Fibroblast of the conjunctiva (primary cell): ENCODE data around the gene MED1.
"Not testable (repeated sequence)": the region's sequence is repeated elsewhere in the genome, so short reads cannot be mapped to it uniquely, and the experiment has no call there.

ENCODE experiments used
- DNase-seq: peaks from one replicate; pipeline ENCODE4 v3.0.0-alpha.2; 2010; ENCODE audit warnings: low read depth

Gene MED1

GRCh38 chr17:39439868-39440267 is 11.2 kb downstream of the MED1 start:
- DNase-seq = not testable (repeated sequence)

DNA sequence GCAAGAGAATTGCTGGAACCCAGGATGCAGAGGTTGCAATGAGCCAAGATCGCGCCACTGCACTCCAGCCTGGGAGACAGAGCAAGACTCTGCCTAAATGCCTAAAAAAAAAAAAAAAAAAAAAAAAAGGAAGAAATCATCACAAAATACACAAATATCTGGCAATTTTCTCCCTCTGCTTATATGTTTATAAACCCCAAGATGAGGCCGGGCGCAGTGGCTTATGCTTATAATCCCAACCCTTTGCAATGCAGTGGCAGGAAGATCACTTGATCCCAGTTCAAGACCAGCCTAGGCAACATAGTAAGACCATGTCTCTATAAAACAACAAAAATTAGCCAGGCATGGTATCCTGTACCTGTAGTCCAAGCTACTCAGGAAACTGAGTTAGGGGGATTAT is 21.5 kb downstream of the MED1 start:
- DNase-seq = no peak

- no peak for DNase-seq
These were observed 34.9 kb downstream of the MED1 start for GRCh38 chr17:39416141-39416540.

GRCh38 chr17:39410279-39410678 is 40.8 kb downstream of the MED1 start:
- no peak for DNase-seq

DNA sequence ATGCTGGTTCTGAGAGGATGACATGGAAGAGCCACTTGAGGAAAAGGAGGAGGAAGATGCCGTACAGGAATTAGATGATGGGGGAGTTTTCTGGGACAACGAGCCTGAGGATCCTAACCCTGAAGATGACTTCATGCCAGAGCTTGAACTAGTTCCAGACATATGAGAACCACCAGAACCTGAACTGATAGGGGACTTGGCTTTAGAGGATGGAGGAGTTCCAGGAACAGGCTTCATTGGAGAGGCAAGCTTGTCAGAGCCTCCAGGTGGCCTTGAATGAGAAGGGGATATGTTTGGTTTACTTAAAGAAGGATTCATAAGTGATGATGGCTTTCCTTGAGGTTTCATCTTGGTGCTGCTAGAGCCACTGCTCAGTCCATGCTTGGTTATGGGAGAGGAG is 42.7 kb downstream of the MED1 start:
- no peak for DNase-seq

- DNase-seq = no peak
These were observed 44.1 kb downstream of the MED1 start for GRCh38 chr17:39406951-39407350.

GRCh38 chr17:39405436-39405835 is 45.6 kb downstream of the MED1 start:
- DNase-seq = no peak

DNA sequence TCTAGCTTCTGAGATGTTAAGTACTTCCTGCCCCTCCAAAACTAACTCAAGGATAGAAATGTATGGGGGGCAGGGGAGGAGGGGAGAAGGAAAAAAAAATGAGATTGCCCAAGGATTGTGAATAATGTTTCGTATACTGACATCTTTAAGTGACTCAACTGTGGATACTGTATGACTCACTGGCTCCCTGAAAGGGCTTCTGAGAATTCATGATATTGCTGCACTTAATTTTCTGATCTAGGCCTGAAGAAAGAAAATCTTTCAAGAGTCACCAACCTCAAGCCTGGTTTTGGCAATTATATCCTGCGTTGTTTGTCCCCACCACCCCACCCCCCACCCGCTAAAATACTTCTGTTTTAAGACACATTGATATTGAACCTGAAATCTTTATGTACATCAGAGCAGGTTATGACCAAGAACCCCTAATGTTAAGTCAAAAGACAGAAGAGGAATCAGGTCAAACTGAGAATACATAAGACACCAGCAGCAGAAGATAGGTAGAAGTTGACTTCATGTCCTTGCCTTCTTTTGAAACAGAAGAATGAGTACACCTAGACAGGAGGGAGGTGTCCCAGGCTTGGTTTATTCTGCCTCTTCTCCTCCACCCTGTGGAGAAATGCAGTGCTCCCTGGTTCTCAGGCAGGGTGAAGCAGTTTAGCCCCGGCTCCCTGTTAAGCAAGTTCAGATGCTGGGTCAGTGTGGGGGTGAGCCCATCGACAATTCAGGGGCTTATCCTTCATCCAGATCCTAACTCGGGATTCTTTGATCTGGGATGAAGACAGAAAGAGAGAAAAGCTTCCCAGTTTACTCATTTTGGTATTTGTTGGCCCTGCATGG is 46.3 kb downstream of the MED1 start:
- DNase-seq = peak; percentile 52

GRCh38 chr17:39402890-39403605 is 48.0 kb downstream of the MED1 start:
- DNase-seq = no peak

GRCh38 chr17:39402244-39402889 is 48.7 kb downstream of the MED1 start:
- DNase-seq = peak; percentile 89

- DNase-seq = peak; percentile 74
These were observed 49.4 kb downstream of the MED1 start, which contains the start of gene FBXL20 for GRCh38 chr17:39401412-39402243. TSS of gene FBXL20 (minus strand) at chr17:39401626. CDS start at chr17:39401402, 224 bp downstream.

GRCh38 chr17:39400547-39401411 is 50.3 kb downstream of the MED1 start:
- no peak for DNase-seq

- DNase-seq = no peak
These were observed 51.3 kb downstream of the MED1 start for GRCh38 chr17:39399791-39400190.

DNA sequence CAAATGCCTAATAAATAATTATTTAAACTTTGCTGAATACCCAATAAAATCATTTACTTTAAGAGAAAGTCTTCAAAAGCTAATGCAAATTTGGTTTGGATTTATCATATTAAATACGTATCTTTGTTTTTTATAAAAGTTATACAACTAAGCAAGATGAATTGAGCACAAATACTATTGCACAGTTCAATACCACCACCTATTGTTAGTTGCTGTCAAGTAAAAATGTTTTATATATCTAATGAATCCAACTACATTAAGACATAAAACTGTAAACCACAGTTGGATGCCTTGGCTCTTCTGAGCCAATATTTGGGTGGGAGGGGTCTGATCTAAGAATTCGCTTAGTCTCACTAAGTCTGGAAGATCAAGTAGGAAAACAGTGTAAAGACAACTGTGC is 57.3 kb downstream of the MED1 start:
- no peak for DNase-seq

DNA sequence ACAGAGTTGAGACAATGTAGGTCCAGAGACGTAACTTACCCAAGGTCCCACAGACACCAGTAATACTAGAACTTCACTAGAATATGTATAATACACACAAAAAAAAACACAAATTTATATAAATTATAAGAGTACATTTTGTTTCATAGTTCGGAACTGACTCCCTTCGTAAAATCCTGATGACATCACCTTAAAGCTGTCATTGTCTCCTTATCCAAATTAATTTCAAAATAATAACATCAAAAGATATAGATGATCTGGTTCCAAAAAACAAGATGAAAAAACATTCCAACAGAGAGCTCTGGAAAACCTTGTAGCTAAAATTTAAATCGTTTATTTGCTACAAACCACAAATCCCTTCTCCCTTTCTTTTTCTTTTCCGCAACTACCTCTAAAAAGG is 59.6 kb downstream of the MED1 start:
- no peak for DNase-seq

DNA sequence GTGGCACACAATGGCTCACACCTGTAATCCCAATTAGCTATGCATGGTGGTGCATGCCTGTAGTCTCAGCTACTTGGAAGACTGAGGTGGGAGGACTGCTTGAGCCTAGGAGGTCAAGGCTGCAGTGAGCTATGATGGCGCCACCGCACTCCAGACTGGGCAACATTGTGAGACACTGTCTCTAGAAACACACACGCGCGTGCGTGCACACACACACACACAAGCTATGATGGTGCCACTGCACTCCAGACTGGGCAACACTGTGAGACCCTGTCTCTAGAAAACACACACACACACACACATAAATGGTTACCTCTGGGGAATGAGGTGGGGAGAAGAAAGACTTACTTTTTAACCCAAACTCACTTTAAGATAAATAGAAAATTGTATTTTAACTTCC is 66.0 kb downstream of the MED1 start:
- no peak for DNase-seq

DNA sequence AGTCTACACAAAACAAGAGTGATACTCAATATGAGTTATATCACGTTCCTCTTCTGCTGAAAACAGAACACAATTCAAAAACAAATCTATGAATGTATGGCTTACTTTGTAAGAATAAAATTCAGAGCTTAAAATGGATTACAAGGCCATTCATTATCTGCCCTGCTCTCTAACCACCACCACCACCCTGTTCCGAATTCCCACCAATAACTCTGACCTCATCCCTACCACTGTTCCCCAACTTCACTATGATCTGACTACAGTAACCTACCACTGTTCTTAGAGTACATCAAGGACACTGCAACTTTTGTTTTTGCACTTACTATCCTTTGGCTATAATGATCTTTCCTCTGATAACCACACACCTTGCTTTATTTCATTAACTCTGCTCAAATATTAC is 70.9 kb downstream of the MED1 start:
- no peak for DNase-seq

DNA sequence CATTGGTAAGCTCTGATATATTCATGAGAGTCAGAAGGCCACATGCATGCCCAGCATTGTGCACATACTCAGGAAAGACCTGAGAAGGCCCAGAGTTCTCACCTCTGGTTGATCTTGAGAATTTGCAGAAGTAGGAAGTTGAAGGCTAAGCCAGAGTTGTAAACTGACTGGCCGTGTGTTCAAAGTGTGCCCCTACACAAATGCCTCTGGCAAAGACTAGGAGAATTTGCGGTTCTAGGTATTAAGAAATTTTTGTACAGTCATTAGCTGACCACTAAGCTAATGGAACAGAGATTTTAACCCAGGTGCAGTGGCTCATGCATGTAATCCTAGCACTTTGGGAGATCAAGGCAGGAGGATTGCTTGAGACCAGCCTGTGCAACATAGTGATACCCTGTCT is 74.6 kb downstream of the MED1 start:
- no peak for DNase-seq

DNA sequence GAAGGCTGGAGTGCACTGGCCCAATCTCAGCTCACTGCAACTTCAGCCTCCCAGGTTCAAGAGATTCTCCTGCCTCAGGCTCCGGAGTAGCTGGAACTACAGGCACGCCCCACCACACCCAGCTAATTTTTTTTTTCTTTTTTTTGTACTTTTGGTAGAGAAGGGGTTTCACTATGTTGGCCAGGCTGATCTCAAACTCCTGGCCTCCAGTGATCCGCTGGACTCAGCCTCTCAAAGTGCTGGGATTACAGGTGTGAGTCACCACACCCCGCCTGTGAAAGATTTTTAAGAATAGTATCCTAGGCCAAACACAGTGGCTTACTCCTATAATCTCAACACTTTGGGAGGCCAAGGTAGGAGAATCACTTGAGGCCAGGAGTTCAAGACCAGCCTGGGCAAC is 83.3 kb downstream of the MED1 start:
- DNase-seq = not testable (repeated sequence)

DNA sequence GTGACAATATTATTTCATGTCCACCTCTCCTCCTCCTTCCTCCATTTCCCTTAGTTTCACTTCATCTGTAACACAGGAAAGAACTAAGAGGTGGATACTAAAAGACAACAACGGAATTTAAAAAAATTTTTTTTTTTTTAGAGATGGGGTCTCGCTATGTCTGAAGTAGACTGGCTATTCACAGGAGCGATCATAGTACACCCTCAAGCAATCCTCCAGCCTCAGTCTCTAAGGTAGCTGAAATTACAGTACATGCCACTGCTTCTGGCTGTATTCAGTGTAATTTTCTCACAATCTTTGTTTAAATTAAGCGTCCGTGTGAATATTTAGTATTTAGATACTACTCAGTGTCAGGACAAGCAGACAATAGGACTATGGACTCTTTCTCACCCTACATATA is 85.2 kb downstream of the MED1 start:
- DNase-seq = no peak

DNA sequence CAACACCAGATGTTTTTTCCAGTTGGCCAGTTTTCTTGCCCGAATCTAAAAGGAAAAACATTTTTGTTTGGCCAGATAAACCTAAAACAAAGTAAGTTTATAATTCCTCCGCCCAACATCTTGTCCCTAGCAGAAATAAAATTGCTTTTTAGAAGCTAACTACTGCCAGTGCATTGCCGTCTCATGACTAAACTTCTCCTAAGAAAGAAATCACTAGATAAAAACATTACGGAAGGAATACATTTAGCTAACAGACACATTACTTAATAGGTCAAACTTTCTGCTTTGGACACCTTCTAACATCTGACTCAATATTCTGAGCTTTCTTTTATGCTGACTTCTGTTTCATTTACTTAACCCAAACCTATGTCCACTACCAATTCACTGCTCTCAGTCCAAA is 85.8 kb downstream of the MED1 start:
- DNase-seq = peak; percentile 34
